ENCODE data around the gene KPTN.

KPTN gene

GRCh38 chr19:47464675-47465419, 19.2 kb downstream of the KPTN start:
- no peak for DNase-seq

GRCh38 chr19:47461876-47462275, 22.1 kb downstream of the KPTN start:
- DNase-seq = no peak

- no peak for DNase-seq
Measured at GRCh38 chr19:47459477-47459876, 24.5 kb downstream of the KPTN start.

GRCh38 chr19:47458672-47459071, 25.3 kb downstream of the KPTN start:
- no peak for DNase-seq

- no peak for DNase-seq
Measured at GRCh38 chr19:47456721-47457474, 27.1 kb downstream of the KPTN start.

GRCh38 chr19:47450478-47450877, 33.5 kb downstream of the KPTN start:
- DNase-seq = no peak

GRCh38 chr19:47448360-47448727, 35.7 kb downstream of the KPTN start:
- DNase-seq = no peak

GRCh38 chr19:47447470-47448359, 36.3 kb downstream of the KPTN start:
- peak; percentile 87 for DNase-seq

GRCh38 chr19:47446534-47447469, 37.2 kb downstream of the KPTN start:
- peak; percentile 52 for DNase-seq

GRCh38 chr19:47445937-47446402, 38.0 kb downstream of the KPTN start:
- peak; percentile 34 for DNase-seq

- DNase-seq = no peak
Measured at GRCh38 chr19:47445527-47445926, 38.5 kb downstream of the KPTN start.

GRCh38 chr19:47444388-47444821, 39.6 kb downstream of the KPTN start:
- DNase-seq = peak; percentile 22

- DNase-seq = no peak
Measured at GRCh38 chr19:47443331-47443730, 40.7 kb downstream of the KPTN start.

GRCh38 chr19:47438793-47439220, 45.2 kb downstream of the KPTN start:
- no peak for DNase-seq

GRCh38 chr19:47437500-47437899, 46.5 kb downstream of the KPTN start:
- no peak for DNase-seq

GRCh38 chr19:47436712-47437401, 47.2 kb downstream of the KPTN start:
- DNase-seq = peak; percentile 83

- DNase-seq = no peak
Measured at GRCh38 chr19:47435883-47436417, 48.1 kb downstream of the KPTN start.

- DNase-seq = no peak
Measured at GRCh38 chr19:47435196-47435595, 48.8 kb downstream of the KPTN start.

GRCh38 chr19:47434088-47434487, 49.9 kb downstream of the KPTN start:
- no peak for DNase-seq

GRCh38 chr19:47433121-47433520, 50.9 kb downstream of the KPTN start:
- no peak for DNase-seq

GRCh38 chr19:47432499-47432898, 51.5 kb downstream of the KPTN start:
- no peak for DNase-seq

Data from stimulated activated CD4-positive, alpha-beta T cell treated with anti-CD3 and anti-CD28 coated beads, Interleukin-1b, Interleukin-23, amount 100 ng/mL, for 48 hours (primary cell).